ENCODE measurements around the gene NHSL2. TPM values are rescaled to one million over a fixed set of nuclear protein-coding genes. Genes with fewer than 3 reads are reported as not detected.

Gene NHSL2
- total RNA-seq, 1 donor from 2014 or later: 4.7 TPM

- no peak overlapping the region for H3K4me3 ChIP-seq (ENCODE audit: low read length in 3 of 3)
- peaks cover 0 to 9% (median 0%) of the 10 kb centered on the region in 3 donors for H3K27me3 ChIP-seq (ENCODE audit: control insufficient read depth in 3 of 3, insufficient read depth in 3 of 3, low read length in 3 of 3)
- peak overlapping the region; percentile 66 for H3K27ac ChIP-seq (ENCODE audit: low read depth, low read length)
- H3K9me3 ChIP-seq (ENCODE audit: control insufficient read depth in 3 of 3, low read length in 3 of 3): no peaks in the 10 kb centered on the region
- H3K4me1 ChIP-seq (ENCODE audit: control insufficient read depth in 3 of 3, insufficient read depth in 3 of 3, low read length in 3 of 3): peaks cover 34 to 37% (median 35%) of the 10 kb centered on the region in 3 donors
- H3K36me3 ChIP-seq (ENCODE audit: control insufficient read depth in 3 of 3, insufficient read depth in 3 of 3, low read length in 3 of 3): no peaks in the 10 kb centered on the region
- no peak overlapping the region for H3K9ac ChIP-seq (ENCODE audit: low read depth in 1 of 3, low read length in 3 of 3)
Observed at GRCh38 chrX:72126048-72126415, 215.4 kb downstream of the NHSL2 start.

- Histone ChIP-seq H3K27ac (ENCODE audit: low read depth, low read length) (no peak overlapping the region), H3K4me3 (ENCODE audit: low read length in 3 of 3) (no peak overlapping the region), H3K9me3 (ENCODE audit: control insufficient read depth in 3 of 3, low read length in 3 of 3) (no peaks in the 10 kb centered on the region), H3K4me1 (ENCODE audit: control insufficient read depth in 3 of 3, insufficient read depth in 3 of 3, low read length in 3 of 3) (peaks cover 31 to 36% (median 35%) of the 10 kb centered on the region in 3 donors), H3K36me3 (ENCODE audit: control insufficient read depth in 3 of 3, insufficient read depth in 3 of 3, low read length in 3 of 3) (no peaks in the 10 kb centered on the region), H3K9ac (ENCODE audit: low read depth in 1 of 3, low read length in 3 of 3) (no peak overlapping the region), H3K27me3 (ENCODE audit: control insufficient read depth in 3 of 3, insufficient read depth in 3 of 3, low read length in 3 of 3) (peaks cover 0 to 9% (median 0%) of the 10 kb centered on the region in 3 donors)
Observed at GRCh38 chrX:72126539-72127140, 216.0 kb downstream of the NHSL2 start.

GRCh38 chrX:72127332-72127731, 216.7 kb downstream of the NHSL2 start:
- H3K9me3 ChIP-seq (ENCODE audit: control insufficient read depth in 3 of 3, low read length in 3 of 3): no peaks in the 10 kb centered on the region
- no peaks in the 10 kb centered on the region for H3K36me3 ChIP-seq (ENCODE audit: control insufficient read depth in 3 of 3, insufficient read depth in 3 of 3, low read length in 3 of 3)
- peaks cover 0 to 14% (median 0%) of the 10 kb centered on the region in 3 donors for H3K27me3 ChIP-seq (ENCODE audit: control insufficient read depth in 3 of 3, insufficient read depth in 3 of 3, low read length in 3 of 3)
- no peak overlapping the region for H3K4me3 ChIP-seq (ENCODE audit: low read length in 3 of 3)
- peaks cover 31 to 38% (median 36%) of the 10 kb centered on the region in 3 donors for H3K4me1 ChIP-seq (ENCODE audit: control insufficient read depth in 3 of 3, insufficient read depth in 3 of 3, low read length in 3 of 3)
- no peak overlapping the region for H3K27ac ChIP-seq (ENCODE audit: low read depth, low read length)
- no peak overlapping the region for H3K9ac ChIP-seq (ENCODE audit: low read depth in 1 of 3, low read length in 3 of 3)

GRCh38 chrX:72128183-72128834, 217.7 kb downstream of the NHSL2 start:
- H3K9me3 ChIP-seq (ENCODE audit: control insufficient read depth in 3 of 3, low read length in 3 of 3): no peaks in the 10 kb centered on the region
- peaks cover 23 to 32% (median 28%) of the 10 kb centered on the region in 3 donors for H3K4me1 ChIP-seq (ENCODE audit: control insufficient read depth in 3 of 3, insufficient read depth in 3 of 3, low read length in 3 of 3)
- no peaks in the 10 kb centered on the region for H3K36me3 ChIP-seq (ENCODE audit: control insufficient read depth in 3 of 3, insufficient read depth in 3 of 3, low read length in 3 of 3)
- no peak overlapping the region for H3K27ac ChIP-seq (ENCODE audit: low read depth, low read length)
- no peak overlapping the region for H3K9ac ChIP-seq (ENCODE audit: low read depth in 1 of 3, low read length in 3 of 3)
- no peak overlapping the region for H3K4me3 ChIP-seq (ENCODE audit: low read length in 3 of 3)
- H3K27me3 ChIP-seq (ENCODE audit: control insufficient read depth in 3 of 3, insufficient read depth in 3 of 3, low read length in 3 of 3): peaks cover 0 to 20% (median 4%) of the 10 kb centered on the region in 3 donors

GRCh38 chrX:72128881-72129280, 218.2 kb downstream of the NHSL2 start:
- no peak overlapping the region for H3K27ac ChIP-seq (ENCODE audit: low read depth, low read length)
- no peak overlapping the region for H3K9ac ChIP-seq (ENCODE audit: low read depth in 1 of 3, low read length in 3 of 3)
- no peaks in the 10 kb centered on the region for H3K9me3 ChIP-seq (ENCODE audit: control insufficient read depth in 3 of 3, low read length in 3 of 3)
- peaks cover 18 to 27% (median 26%) of the 10 kb centered on the region in 3 donors for H3K4me1 ChIP-seq (ENCODE audit: control insufficient read depth in 3 of 3, insufficient read depth in 3 of 3, low read length in 3 of 3)
- no peak overlapping the region for H3K4me3 ChIP-seq (ENCODE audit: low read length in 3 of 3)
- H3K36me3 ChIP-seq (ENCODE audit: control insufficient read depth in 3 of 3, insufficient read depth in 3 of 3, low read length in 3 of 3): no peaks in the 10 kb centered on the region
- peaks cover 0 to 20% (median 4%) of the 10 kb centered on the region in 3 donors for H3K27me3 ChIP-seq (ENCODE audit: control insufficient read depth in 3 of 3, insufficient read depth in 3 of 3, low read length in 3 of 3)

GRCh38 chrX:72129661-72130060, 219.0 kb downstream of the NHSL2 start:
- H3K9me3 ChIP-seq (ENCODE audit: control insufficient read depth in 3 of 3, low read length in 3 of 3): no peaks in the 10 kb centered on the region
- H3K4me1 ChIP-seq (ENCODE audit: control insufficient read depth in 3 of 3, insufficient read depth in 3 of 3, low read length in 3 of 3): peaks cover 14 to 22% (median 21%) of the 10 kb centered on the region in 3 donors
- no peak overlapping the region for H3K4me3 ChIP-seq (ENCODE audit: low read length in 3 of 3)
- peaks cover 0 to 17% (median 4%) of the 10 kb centered on the region in 3 donors for H3K27me3 ChIP-seq (ENCODE audit: control insufficient read depth in 3 of 3, insufficient read depth in 3 of 3, low read length in 3 of 3)
- H3K36me3 ChIP-seq (ENCODE audit: control insufficient read depth in 3 of 3, insufficient read depth in 3 of 3, low read length in 3 of 3): no peaks in the 10 kb centered on the region
- H3K27ac ChIP-seq (ENCODE audit: low read depth, low read length): no peak overlapping the region
- H3K9ac ChIP-seq (ENCODE audit: low read depth in 1 of 3, low read length in 3 of 3): no peak overlapping the region

GRCh38 chrX:72130156-72130761, 219.6 kb downstream of the NHSL2 start:
- Histone ChIP-seq H3K4me3 (ENCODE audit: low read length in 3 of 3) (no peak overlapping the region), H3K9ac (ENCODE audit: low read depth in 1 of 3, low read length in 3 of 3) (no peak overlapping the region), H3K9me3 (ENCODE audit: control insufficient read depth in 3 of 3, low read length in 3 of 3) (no peaks in the 10 kb centered on the region), H3K27ac (ENCODE audit: low read depth, low read length) (no peak overlapping the region), H3K4me1 (ENCODE audit: control insufficient read depth in 3 of 3, insufficient read depth in 3 of 3, low read length in 3 of 3) (peaks cover 11 to 18% (median 17%) of the 10 kb centered on the region in 3 donors), H3K27me3 (ENCODE audit: control insufficient read depth in 3 of 3, insufficient read depth in 3 of 3, low read length in 3 of 3) (peaks cover 0 to 17% (median 4%) of the 10 kb centered on the region in 3 donors), H3K36me3 (ENCODE audit: control insufficient read depth in 3 of 3, insufficient read depth in 3 of 3, low read length in 3 of 3) (no peaks in the 10 kb centered on the region)

GRCh38 chrX:72130762-72131250, 220.2 kb downstream of the NHSL2 start:
- H3K27ac ChIP-seq (ENCODE audit: low read depth, low read length): no peak overlapping the region
- H3K27me3 ChIP-seq (ENCODE audit: control insufficient read depth in 3 of 3, insufficient read depth in 3 of 3, low read length in 3 of 3): peaks cover 0 to 17% (median 4%) of the 10 kb centered on the region in 3 donors
- H3K4me1 ChIP-seq (ENCODE audit: control insufficient read depth in 3 of 3, insufficient read depth in 3 of 3, low read length in 3 of 3): peaks cover 5 to 13% (median 12%) of the 10 kb centered on the region in 3 donors

GRCh38 chrX:72131317-72132294, 221.0 kb downstream of the NHSL2 start, which contains the start of gene RTL5:
Gene RTL5, minus strand, starts transcription at chrX:72131915.
- H3K9ac ChIP-seq (ENCODE audit: low read depth in 1 of 3, low read length in 3 of 3): peak within 1 kb of the TSS in 1 of 3 donors; percentile 45

More at GRCh38 chrX:72130762-72131250, 220.2 kb downstream of the NHSL2 start:
- Histone ChIP-seq H3K4me3 (ENCODE audit: low read length in 3 of 3) (peak overlapping the region in 2 of 3 donors; percentile 36 to 54), H3K36me3 (ENCODE audit: control insufficient read depth in 3 of 3, insufficient read depth in 3 of 3, low read length in 3 of 3) (no peaks in the 10 kb centered on the region), H3K9me3 (ENCODE audit: control insufficient read depth in 3 of 3, low read length in 3 of 3) (no peaks in the 10 kb centered on the region), H3K9ac (ENCODE audit: low read depth in 1 of 3, low read length in 3 of 3) (peak overlapping the region in 1 of 3 donors; percentile 33)

More at GRCh38 chrX:72131317-72132294, 221.0 kb downstream of the NHSL2 start, which contains the start of gene RTL5:
- Histone ChIP-seq H3K4me3 (ENCODE audit: low read length in 3 of 3) (peak within 1 kb of the TSS; percentile 36 to 54 (median 52)), H3K27ac (ENCODE audit: low read depth, low read length) (no peak within 1 kb of the TSS), H3K36me3 (ENCODE audit: control insufficient read depth in 3 of 3, insufficient read depth in 3 of 3, low read length in 3 of 3) (no peaks in the 10 kb centered on the region), H3K27me3 (ENCODE audit: control insufficient read depth in 3 of 3, insufficient read depth in 3 of 3, low read length in 3 of 3) (peaks cover 0 to 17% (median 4%) of the 10 kb centered on the region in 3 donors), H3K9me3 (ENCODE audit: control insufficient read depth in 3 of 3, low read length in 3 of 3) (no peaks in the 10 kb centered on the region), H3K4me1 (ENCODE audit: control insufficient read depth in 3 of 3, insufficient read depth in 3 of 3, low read length in 3 of 3) (peaks cover 0 to 8% (median 6%) of the 10 kb centered on the region in 3 donors)
